HG03039 (cell line): ENCODE results near the gene AHNAK2.

Experiments used
- ATAC-seq: cut with Tn5 transposase; IDR thresholded peaks from one replicate; pipeline ENCODE4 v1.9.1; 2021; ENCODE audit warnings: mild to moderate bottlenecking, moderate library complexity; ENCODE audit not compliant: unreplicated experiment

The AHNAK2 gene

GRCh38 chr14:104941508-104942365, 36.4 kb downstream of the AHNAK2 start:
- no peak for ATAC-seq

- no peak for ATAC-seq
Measured at GRCh38 chr14:104940526-104941150, 37.5 kb downstream of the AHNAK2 start.

GRCh38 chr14:104939666-104940410, 38.3 kb downstream of the AHNAK2 start:
- ATAC-seq, result no peak

- no peak for ATAC-seq
Measured at GRCh38 chr14:104938960-104939359, 39.2 kb downstream of the AHNAK2 start.

- ATAC-seq, result no peak
Measured at GRCh38 chr14:104938436-104938835, 39.7 kb downstream of the AHNAK2 start.

- no peak for ATAC-seq
Measured at GRCh38 chr14:104937694-104938365, 40.3 kb downstream of the AHNAK2 start.

GRCh38 chr14:104937161-104937560, 41.0 kb downstream of the AHNAK2 start:
- no peak for ATAC-seq

- ATAC-seq, result no peak
Measured at GRCh38 chr14:104936361-104937155, 41.6 kb downstream of the AHNAK2 start.

GRCh38 chr14:104935955-104936354, 42.2 kb downstream of the AHNAK2 start:
- no peak for ATAC-seq

- no peak for ATAC-seq
Measured at GRCh38 chr14:104935026-104935650, 43.0 kb downstream of the AHNAK2 start.

- no peak for ATAC-seq
Measured at GRCh38 chr14:104933746-104934733, 44.1 kb downstream of the AHNAK2 start.

- ATAC-seq, result no peak
Measured at GRCh38 chr14:104932676-104933631, 45.2 kb downstream of the AHNAK2 start.

GRCh38 chr14:104931771-104932675, 46.2 kb downstream of the AHNAK2 start:
- ATAC-seq, result no peak

- no peak for ATAC-seq
Measured at GRCh38 chr14:104931304-104931770, 46.8 kb downstream of the AHNAK2 start.

GRCh38 chr14:104930526-104931303, 47.5 kb downstream of the AHNAK2 start:
- ATAC-seq, result no peak
